HL-60 (cell line): ENCODE results near the gene DNAH12.

Source experiments
- GABPA ChIP-seq: IDR thresholded peaks from 2 replicates; pipeline ENCODE4 v1.6.1; 2012; ENCODE audit warnings: low read depth
- POLR2AphosphoS5 ChIP-seq: IDR thresholded peaks from 2 replicates; pipeline ENCODE4 v1.6.1; 2012; ENCODE audit warnings: low read depth
- SPI1 ChIP-seq: IDR thresholded peaks from 2 replicates; pipeline ENCODE4 v1.6.1; 2012; ENCODE audit warnings: low read depth, mild to moderate bottlenecking, borderline replicate concordance
- TF ChIP-seq, protein P1 (sequence below): IDR thresholded peaks from 2 replicates; pipeline ENCODE4 v1.6.1; 2012; ENCODE audit warnings: low read depth; ENCODE audit not compliant: insufficient replicate concordance
- TF ChIP-seq, protein P2 (sequence below): IDR thresholded peaks from one replicate; pipeline ENCODE4 v1.5.1; 2011; ENCODE audit warnings: low read length, control low read depth, inconsistent platforms; ENCODE audit not compliant: insufficient read depth

DNA sequence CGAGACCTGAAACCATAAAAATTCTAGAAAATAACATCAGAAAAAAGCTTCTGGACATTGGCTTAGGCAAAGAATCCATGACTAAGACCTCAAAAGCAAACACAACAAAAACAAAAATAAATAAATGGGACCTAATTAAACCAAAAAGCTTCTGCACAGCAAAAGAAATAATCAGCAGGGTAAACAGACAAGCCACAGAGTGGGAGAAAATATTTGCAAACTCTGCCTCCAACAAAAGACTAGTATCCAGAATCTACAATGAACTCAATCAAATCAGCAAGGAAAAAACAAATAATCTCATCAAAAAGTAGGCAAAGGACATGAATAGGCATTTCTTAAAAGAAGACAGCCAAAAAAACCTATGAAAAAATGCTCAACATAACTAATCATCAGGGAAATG, 59.6 kb downstream of the DNAH12 start:
- TF ChIP-seq, protein P1, sequence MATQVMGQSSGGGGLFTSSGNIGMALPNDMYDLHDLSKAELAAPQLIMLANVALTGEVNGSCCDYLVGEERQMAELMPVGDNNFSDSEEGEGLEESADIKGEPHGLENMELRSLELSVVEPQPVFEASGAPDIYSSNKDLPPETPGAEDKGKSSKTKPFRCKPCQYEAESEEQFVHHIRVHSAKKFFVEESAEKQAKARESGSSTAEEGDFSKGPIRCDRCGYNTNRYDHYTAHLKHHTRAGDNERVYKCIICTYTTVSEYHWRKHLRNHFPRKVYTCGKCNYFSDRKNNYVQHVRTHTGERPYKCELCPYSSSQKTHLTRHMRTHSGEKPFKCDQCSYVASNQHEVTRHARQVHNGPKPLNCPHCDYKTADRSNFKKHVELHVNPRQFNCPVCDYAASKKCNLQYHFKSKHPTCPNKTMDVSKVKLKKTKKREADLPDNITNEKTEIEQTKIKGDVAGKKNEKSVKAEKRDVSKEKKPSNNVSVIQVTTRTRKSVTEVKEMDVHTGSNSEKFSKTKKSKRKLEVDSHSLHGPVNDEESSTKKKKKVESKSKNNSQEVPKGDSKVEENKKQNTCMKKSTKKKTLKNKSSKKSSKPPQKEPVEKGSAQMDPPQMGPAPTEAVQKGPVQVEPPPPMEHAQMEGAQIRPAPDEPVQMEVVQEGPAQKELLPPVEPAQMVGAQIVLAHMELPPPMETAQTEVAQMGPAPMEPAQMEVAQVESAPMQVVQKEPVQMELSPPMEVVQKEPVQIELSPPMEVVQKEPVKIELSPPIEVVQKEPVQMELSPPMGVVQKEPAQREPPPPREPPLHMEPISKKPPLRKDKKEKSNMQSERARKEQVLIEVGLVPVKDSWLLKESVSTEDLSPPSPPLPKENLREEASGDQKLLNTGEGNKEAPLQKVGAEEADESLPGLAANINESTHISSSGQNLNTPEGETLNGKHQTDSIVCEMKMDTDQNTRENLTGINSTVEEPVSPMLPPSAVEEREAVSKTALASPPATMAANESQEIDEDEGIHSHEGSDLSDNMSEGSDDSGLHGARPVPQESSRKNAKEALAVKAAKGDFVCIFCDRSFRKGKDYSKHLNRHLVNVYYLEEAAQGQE = no peak
- TF ChIP-seq, protein P2, sequence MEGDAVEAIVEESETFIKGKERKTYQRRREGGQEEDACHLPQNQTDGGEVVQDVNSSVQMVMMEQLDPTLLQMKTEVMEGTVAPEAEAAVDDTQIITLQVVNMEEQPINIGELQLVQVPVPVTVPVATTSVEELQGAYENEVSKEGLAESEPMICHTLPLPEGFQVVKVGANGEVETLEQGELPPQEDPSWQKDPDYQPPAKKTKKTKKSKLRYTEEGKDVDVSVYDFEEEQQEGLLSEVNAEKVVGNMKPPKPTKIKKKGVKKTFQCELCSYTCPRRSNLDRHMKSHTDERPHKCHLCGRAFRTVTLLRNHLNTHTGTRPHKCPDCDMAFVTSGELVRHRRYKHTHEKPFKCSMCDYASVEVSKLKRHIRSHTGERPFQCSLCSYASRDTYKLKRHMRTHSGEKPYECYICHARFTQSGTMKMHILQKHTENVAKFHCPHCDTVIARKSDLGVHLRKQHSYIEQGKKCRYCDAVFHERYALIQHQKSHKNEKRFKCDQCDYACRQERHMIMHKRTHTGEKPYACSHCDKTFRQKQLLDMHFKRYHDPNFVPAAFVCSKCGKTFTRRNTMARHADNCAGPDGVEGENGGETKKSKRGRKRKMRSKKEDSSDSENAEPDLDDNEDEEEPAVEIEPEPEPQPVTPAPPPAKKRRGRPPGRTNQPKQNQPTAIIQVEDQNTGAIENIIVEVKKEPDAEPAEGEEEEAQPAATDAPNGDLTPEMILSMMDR = no peak
- TF ChIP-seq SPI1 (no peak), POLR2AphosphoS5 (no peak), GABPA (no peak)
